Iris pigment epithelial cell (primary cell): ENCODE results near the gene THRA.
"Not testable (repeated sequence)": the region's sequence is repeated elsewhere in the genome, so short reads cannot be mapped to it uniquely, and the experiment has no call there.

ENCODE experiments used
- DNase-seq: peaks from one replicate; pipeline ENCODE4 v3.0.0-alpha.2; 2011; ENCODE audit warnings: low read depth

Gene THRA

GRCh38 chr17:40113110-40113906, 50.5 kb downstream of the THRA start:
- peak; percentile 96 for DNase-seq

- peak; percentile 52 for DNase-seq
These were observed 51.1 kb downstream of the THRA start for GRCh38 chr17:40113907-40114245.

GRCh38 chr17:40115101-40115436, 52.3 kb downstream of the THRA start:
- DNase-seq, result no peak

GRCh38 chr17:40121181-40122135, 58.7 kb downstream of the THRA start, which contains the start of gene MSL1:
TSS of gene MSL1 (plus strand) at chr17:40121971. CDS start at chr17:40122613, 642 bp downstream.
- DNase-seq, result peak; percentile 73

- peak; percentile 65 for DNase-seq
These were observed 59.6 kb downstream of the THRA start for GRCh38 chr17:40122136-40122998.

- DNase-seq, result no peak
These were observed 60.4 kb downstream of the THRA start for GRCh38 chr17:40122999-40123810.

GRCh38 chr17:40123811-40124114, 61.0 kb downstream of the THRA start:
- DNase-seq, result no peak

GRCh38 chr17:40124279-40125141, 61.7 kb downstream of the THRA start:
- peak; percentile 53 for DNase-seq

- DNase-seq, result no peak
These were observed 66.7 kb downstream of the THRA start for GRCh38 chr17:40129498-40129897.

- DNase-seq, result peak; percentile 26
These were observed 67.7 kb downstream of the THRA start for GRCh38 chr17:40130352-40131042.

- DNase-seq, result no peak
These were observed 71.4 kb downstream of the THRA start for GRCh38 chr17:40134184-40134583.

GRCh38 chr17:40135817-40136216, 73.1 kb downstream of the THRA start:
- no peak for DNase-seq

- DNase-seq, result no peak
These were observed 76.8 kb downstream of the THRA start for GRCh38 chr17:40139566-40140058.

- DNase-seq, result not testable (repeated sequence)
These were observed 80.4 kb downstream of the THRA start for GRCh38 chr17:40143166-40143565.
